ENCODE data around the gene MMD2.

Gene MMD2

DNA sequence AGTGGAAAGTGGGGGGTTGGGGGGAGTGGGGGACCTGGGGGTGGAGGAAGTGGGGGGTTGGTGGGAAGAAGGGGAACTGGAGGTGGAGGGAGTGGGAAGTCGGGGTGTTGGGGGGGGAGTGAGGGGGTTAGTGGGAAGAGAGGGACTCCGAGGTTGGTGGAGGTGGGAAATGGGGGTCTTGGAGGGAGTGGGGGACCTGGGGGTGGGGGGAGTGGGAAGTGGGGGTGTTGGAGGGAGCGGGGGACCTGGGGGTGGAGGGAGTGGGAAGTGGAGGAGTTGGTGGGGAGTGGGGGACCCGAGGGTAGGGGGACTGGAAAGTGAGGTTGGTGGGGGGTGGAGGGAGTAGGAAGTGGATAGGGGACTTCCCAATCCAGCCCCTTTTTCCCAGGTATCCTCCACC is 906 bp upstream of the MMD2 start:
- Histone ChIP-seq H4K20me1 (no peaks in the 10 kb centered on the region), H3K4me1 (no peaks in the 10 kb centered on the region), H3K9ac (no peak overlapping the region), H3K9me3 (no peaks in the 10 kb centered on the region), H3K4me2 (no peak overlapping the region), H3K4me3 (no peak overlapping the region), H3K36me3 (no peaks in the 10 kb centered on the region), H3K27me3 (peaks cover 18% of the 10 kb centered on the region), H3K27ac (no peak overlapping the region)
- TF ChIP-seq Cebpa-rat (IDR thresholded peaks at IDR 0.05): no peak

GRCh38 chr7:4959306-4959705 is 319 bp upstream of the MMD2 start:
- Histone ChIP-seq H3K27ac (no peak overlapping the region), H4K20me1 (no peaks in the 10 kb centered on the region), H3K9ac (no peak overlapping the region), H3K4me1 (no peaks in the 10 kb centered on the region), H3K27me3 (peaks cover 18% of the 10 kb centered on the region), H3K9me3 (no peaks in the 10 kb centered on the region), H3K36me3 (no peaks in the 10 kb centered on the region), H3K4me2 (no peak overlapping the region), H3K4me3 (no peak overlapping the region)
- TF ChIP-seq Cebpa-rat (IDR thresholded peaks at IDR 0.05): no peak

DNA sequence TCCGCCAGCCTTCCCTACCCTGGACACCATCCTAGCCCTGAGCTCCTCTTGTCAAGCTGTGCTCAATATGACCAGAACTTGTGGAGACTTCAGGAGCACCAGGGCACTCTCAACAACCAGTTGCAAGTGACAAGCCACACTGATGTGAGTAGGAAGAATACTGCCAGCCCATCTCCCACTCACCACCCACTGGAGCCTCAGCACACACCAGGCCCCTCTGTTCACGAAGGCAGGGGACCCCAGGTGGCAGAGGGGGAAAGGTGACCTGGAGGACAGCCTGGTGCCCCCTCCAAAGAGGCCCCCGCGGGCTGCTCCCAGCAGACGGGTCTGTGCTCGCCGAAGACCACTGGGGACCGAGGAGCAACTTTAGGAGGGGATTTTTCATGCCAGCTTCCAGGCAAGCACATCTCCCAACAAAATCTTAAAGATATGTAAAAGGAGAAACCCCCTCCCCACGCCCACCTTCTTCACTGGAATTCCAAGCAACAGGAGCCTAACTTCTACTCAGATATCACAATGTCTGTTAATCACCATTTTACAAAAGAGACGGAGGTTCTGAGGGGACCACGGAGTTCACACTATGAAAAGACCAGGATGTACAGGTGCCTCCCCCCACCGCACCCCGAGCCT is 1.0 kb downstream of the MMD2 start:
- H3K9me3 ChIP-seq: no peaks in the 10 kb centered on the region
- H3K4me1 ChIP-seq: no peaks in the 10 kb centered on the region
- H3K9ac ChIP-seq: no peak overlapping the region
- H3K27ac ChIP-seq: no peak overlapping the region
- H3K36me3 ChIP-seq: no peaks in the 10 kb centered on the region
- H3K4me3 ChIP-seq: no peak overlapping the region
- no peaks in the 10 kb centered on the region for H4K20me1 ChIP-seq
- H3K27me3 ChIP-seq: peaks cover 18% of the 10 kb centered on the region
- no peak overlapping the region for H3K4me2 ChIP-seq
- no peak for TF ChIP-seq Cebpa-rat (IDR thresholded peaks at IDR 0.05)

- Histone ChIP-seq H4K20me1 (no peaks in the 10 kb centered on the region), H3K36me3 (no peaks in the 10 kb centered on the region), H3K4me1 (peaks cover 6% of the 10 kb centered on the region; the same call in 1 of the 2 replicates), H3K9me3 (peaks cover 7% of the 10 kb centered on the region; the same call in 1 of the 2 replicates), H3K4me3 (no peak overlapping the region), H3K27me3 (no peaks in the 10 kb centered on the region), H3K4me2 (no peak overlapping the region), H3K9ac (no peak overlapping the region), H3K27ac (no peak overlapping the region)
- no peak for TF ChIP-seq Cebpa-rat (IDR thresholded peaks at IDR 0.05)
Measured at GRCh38 chr7:4951903-4952636, 6.9 kb downstream of the MMD2 start.

DNA sequence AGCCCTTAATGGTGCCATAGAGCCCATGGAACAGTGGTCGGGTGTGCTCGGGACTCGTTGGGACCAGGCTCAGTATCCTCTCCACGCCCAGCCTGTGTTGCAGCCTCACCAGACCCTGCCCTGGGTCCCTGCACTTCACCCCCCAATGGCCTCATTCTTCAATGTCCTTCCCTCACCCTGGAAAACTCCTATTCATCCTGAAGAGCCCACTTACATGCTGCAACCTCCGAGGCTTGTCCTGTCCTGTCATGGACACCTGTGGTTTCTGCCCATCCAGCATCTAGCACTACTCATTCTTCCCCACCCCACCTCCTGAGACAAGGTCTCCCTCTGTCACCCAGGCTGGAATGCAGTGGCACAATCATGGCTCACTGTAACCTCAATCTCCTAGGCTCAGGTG is 7.7 kb downstream of the MMD2 start:
- H4K20me1 ChIP-seq: no peaks in the 10 kb centered on the region
- H3K27ac ChIP-seq: no peak overlapping the region
- no peaks in the 10 kb centered on the region for H3K36me3 ChIP-seq
- peaks cover 7% of the 10 kb centered on the region; the same call in 1 of the 2 replicates for H3K9me3 ChIP-seq
- H3K9ac ChIP-seq: no peak overlapping the region
- no peak overlapping the region for H3K4me3 ChIP-seq
- TF ChIP-seq Cebpa-rat (IDR thresholded peaks at IDR 0.05): no peak
- H3K4me2 ChIP-seq: no peak overlapping the region
- H3K4me1 ChIP-seq: peaks cover 6% of the 10 kb centered on the region; the same call in 1 of the 2 replicates
- H3K27me3 ChIP-seq: no peaks in the 10 kb centered on the region

- Histone ChIP-seq H3K4me2 (no peak overlapping the region), H3K27ac (no peak overlapping the region), H3K27me3 (no peaks in the 10 kb centered on the region), H3K9me3 (peaks cover 7% of the 10 kb centered on the region; the same call in 1 of the 2 replicates), H3K9ac (no peak overlapping the region), H3K4me1 (peaks cover 6% of the 10 kb centered on the region; the same call in 1 of the 2 replicates), H4K20me1 (no peaks in the 10 kb centered on the region), H3K36me3 (no peaks in the 10 kb centered on the region), H3K4me3 (no peak overlapping the region)
- TF ChIP-seq Cebpa-rat (IDR thresholded peaks at IDR 0.05): no peak
Measured at GRCh38 chr7:4948402-4948801, 10.6 kb downstream of the MMD2 start.

GRCh38 chr7:4945949-4946348 is 13.0 kb downstream of the MMD2 start:
- H3K4me3 ChIP-seq: no peak overlapping the region
- TF ChIP-seq Cebpa-rat (IDR thresholded peaks at IDR 0.05): no peak
- H3K9ac ChIP-seq: no peak overlapping the region
- H3K27me3 ChIP-seq: no peaks in the 10 kb centered on the region
- peaks cover 6% of the 10 kb centered on the region; the same call in 1 of the 2 replicates for H3K4me1 ChIP-seq
- H4K20me1 ChIP-seq: no peaks in the 10 kb centered on the region
- no peak overlapping the region for H3K4me2 ChIP-seq
- peaks cover 7% of the 10 kb centered on the region; the same call in 1 of the 2 replicates for H3K9me3 ChIP-seq
- no peaks in the 10 kb centered on the region for H3K36me3 ChIP-seq
- H3K27ac ChIP-seq: no peak overlapping the region

GRCh38 chr7:4944939-4945338 is 14.0 kb downstream of the MMD2 start:
- Histone ChIP-seq H3K27me3 (no peaks in the 10 kb centered on the region), H3K9me3 (peaks cover 7% of the 10 kb centered on the region; the same call in 1 of the 2 replicates), H3K36me3 (no peaks in the 10 kb centered on the region), H3K4me3 (no peak overlapping the region), H3K27ac (no peak overlapping the region), H3K4me2 (no peak overlapping the region), H3K4me1 (no peaks in the 10 kb centered on the region), H3K9ac (no peak overlapping the region), H4K20me1 (no peaks in the 10 kb centered on the region)
- TF ChIP-seq Cebpa-rat (IDR thresholded peaks at IDR 0.05): no peak

DNA sequence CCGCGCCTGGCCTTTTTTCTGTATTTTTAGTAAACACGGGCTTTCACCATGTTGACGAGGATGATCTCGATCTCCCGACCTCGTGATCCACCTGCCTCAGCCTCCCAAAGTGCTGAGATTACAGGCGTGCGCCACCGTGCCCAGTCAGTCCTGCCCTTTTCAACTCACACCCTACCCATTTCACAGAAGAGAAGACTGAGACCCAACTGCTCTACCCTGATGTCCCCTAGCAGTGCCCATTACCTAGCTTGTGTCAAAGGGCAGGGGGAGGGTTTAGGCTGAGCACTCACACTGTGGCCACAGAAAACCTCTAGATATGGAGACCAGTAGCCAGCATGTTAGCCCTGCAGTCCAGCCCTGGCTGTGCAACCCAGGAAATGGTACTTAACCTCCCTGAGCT is 15.7 kb downstream of the MMD2 start:
- H3K27ac ChIP-seq: no peak overlapping the region
- H3K9ac ChIP-seq: no peak overlapping the region
- H3K36me3 ChIP-seq: no peaks in the 10 kb centered on the region
- no peak for TF ChIP-seq Cebpa-rat (IDR thresholded peaks at IDR 0.05)
- no peak overlapping the region for H3K4me3 ChIP-seq
- H3K4me2 ChIP-seq: no peak overlapping the region
- no peaks in the 10 kb centered on the region for H4K20me1 ChIP-seq
- H3K9me3 ChIP-seq: peaks cover 1% of the 10 kb centered on the region; the same call in 1 of the 2 replicates
- H3K27me3 ChIP-seq: no peaks in the 10 kb centered on the region
- no peaks in the 10 kb centered on the region for H3K4me1 ChIP-seq

DNA sequence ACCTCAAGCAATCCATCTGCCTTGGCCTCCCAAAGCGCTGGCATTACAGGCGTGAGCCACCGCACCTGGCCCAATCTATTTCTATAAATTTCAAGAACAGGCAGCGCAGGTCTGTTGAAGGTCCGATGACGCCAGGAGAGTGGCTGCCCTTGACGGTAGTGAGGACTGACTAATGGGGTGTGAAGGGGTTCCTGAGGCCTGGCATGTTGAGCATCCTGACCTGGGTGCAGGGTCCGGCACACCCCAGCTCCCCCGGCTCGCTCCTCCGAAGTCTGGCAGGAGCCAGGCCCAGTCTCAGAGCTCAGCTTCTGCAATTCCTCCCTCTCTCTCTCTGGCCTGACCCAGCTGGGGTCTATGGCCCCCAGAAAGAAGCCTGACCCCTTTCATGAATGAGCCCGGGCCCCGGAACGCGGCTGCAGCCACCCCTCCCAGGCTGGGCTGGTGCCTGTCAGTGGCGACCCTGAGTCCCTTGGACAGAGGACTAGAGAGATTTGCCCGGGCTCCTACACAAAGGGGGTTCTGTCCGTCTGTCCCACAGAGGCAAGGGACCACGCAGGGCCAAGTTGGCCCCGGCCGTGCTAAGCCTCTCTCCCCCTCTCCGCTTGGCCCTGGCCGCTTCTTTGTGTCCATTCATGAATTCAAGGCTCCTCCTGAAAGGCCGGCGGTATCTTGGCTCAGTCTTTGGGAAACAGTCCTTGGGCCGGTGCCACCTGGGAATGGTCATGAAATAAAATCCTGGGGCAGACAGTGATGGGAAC is 18.8 kb downstream of the MMD2 start:
- no peaks in the 10 kb centered on the region for H3K27me3 ChIP-seq
- H4K20me1 ChIP-seq: no peaks in the 10 kb centered on the region
- H3K4me2 ChIP-seq: no peak overlapping the region
- H3K4me3 ChIP-seq: no peak overlapping the region
- TF ChIP-seq Cebpa-rat (IDR thresholded peaks at IDR 0.05): no peak
- no peak overlapping the region for H3K9ac ChIP-seq
- H3K36me3 ChIP-seq: no peaks in the 10 kb centered on the region
- H3K4me1 ChIP-seq: no peaks in the 10 kb centered on the region
- no peaks in the 10 kb centered on the region for H3K9me3 ChIP-seq
- H3K27ac ChIP-seq: no peak overlapping the region

Measured in BLaER1 (cell line).